NCI-H774 (cell line): ENCODE results near the gene COG1.
A peak's percentile ranks its signal among the peaks of the same experiment; 100 is the strongest.
"Not testable (repeated sequence)": the region's sequence is repeated elsewhere in the genome, so short reads cannot be mapped to it uniquely, and the experiment has no call there.

ENCODE experiments used
- DNase-seq: peaks from one replicate; lab custom pipeline; 2025; lab: John Stamatoyannopoulos, UW

Gene COG1, protein sequence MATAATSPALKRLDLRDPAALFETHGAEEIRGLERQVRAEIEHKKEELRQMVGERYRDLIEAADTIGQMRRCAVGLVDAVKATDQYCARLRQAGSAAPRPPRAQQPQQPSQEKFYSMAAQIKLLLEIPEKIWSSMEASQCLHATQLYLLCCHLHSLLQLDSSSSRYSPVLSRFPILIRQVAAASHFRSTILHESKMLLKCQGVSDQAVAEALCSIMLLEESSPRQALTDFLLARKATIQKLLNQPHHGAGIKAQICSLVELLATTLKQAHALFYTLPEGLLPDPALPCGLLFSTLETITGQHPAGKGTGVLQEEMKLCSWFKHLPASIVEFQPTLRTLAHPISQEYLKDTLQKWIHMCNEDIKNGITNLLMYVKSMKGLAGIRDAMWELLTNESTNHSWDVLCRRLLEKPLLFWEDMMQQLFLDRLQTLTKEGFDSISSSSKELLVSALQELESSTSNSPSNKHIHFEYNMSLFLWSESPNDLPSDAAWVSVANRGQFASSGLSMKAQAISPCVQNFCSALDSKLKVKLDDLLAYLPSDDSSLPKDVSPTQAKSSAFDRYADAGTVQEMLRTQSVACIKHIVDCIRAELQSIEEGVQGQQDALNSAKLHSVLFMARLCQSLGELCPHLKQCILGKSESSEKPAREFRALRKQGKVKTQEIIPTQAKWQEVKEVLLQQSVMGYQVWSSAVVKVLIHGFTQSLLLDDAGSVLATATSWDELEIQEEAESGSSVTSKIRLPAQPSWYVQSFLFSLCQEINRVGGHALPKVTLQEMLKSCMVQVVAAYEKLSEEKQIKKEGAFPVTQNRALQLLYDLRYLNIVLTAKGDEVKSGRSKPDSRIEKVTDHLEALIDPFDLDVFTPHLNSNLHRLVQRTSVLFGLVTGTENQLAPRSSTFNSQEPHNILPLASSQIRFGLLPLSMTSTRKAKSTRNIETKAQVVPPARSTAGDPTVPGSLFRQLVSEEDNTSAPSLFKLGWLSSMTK

GRCh38 chr17:73192894-73193701 lies at the start of gene COG1:
Gene COG1 (plus strand): TSS chr17:73193055. CDS start chr17:73193070, 15 bp downstream.
- peak; percentile 97 for DNase-seq

GRCh38 chr17:73144209-73144608 lies 48.6 kb upstream of the COG1 start:
- not testable (repeated sequence) for DNase-seq

DNA sequence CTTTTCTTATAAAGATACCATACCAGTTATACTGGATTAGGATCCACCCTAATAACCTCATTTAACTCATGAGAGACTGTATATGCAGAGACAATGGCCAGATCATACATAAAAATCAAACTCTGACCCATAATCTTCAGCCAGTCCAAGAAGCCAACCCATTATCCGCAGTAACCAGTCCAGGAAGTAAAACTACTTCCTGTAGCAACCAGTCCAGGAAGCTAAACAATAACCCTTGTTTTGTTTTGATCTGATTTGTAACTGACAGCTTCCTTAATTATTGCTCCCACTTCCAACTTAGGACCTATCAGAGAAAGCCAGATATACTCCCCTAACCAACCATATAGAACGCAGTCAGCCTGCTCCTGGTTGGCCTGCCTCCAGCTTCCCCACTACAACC lies 47.2 kb upstream of the COG1 start:
- no peak for DNase-seq

DNA sequence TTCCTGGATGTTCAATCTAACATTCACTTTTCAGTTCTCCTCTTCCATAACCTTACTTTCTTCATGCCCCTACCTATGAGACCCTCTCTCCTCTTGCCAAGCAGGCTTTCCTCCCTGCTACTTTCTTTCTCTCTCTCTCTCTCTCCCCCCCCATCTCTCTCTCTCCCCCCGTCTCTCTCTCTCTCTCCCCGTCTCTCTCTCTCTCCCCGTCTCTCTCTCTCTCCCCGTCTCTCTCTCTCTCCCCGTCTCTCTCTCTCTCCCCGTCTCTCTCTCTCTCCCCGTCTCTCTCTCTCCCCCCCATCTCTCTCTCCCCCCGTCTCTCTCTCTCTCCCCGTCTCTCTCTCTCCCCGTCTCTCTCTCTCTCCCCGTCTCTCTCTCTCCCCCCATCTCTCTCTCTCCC lies 45.1 kb upstream of the COG1 start:
- not testable (repeated sequence) for DNase-seq

DNA sequence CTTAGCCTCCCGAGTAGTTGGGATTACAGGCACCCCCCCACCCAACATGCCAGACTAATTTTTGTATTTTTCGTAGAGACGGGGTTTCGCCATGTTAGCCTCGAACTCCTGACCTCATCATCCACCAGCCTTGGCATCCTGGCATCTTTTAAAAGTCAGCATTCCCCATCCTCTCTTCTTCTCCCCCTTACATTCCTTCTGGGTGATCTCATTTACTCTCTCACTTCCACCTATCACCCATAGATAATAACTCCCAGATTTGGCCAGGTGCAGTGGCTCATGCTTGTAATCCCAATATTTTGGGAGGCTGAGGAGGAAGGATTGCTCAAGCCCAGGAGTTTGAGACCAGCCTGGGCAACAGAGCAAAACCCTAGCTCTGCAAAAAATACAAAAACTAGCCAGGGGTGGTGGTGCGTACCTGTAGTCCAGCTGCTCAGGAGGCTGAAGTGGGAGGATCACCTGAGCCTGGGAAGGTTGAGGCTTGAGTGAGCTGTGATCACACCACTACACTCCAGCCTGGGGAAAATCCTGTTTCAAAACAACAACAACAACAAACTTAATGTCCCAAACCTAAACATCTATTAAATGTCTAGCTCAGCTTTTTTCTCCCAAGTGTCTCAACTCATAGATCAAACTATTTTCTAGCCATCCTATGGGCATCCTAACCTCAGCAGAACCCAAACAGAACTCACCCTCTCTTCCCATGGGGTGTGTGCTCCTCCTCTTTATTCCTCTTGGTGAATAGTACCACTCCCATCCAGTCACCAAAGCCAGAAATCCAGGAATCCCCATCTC lies 44.1 kb upstream of the COG1 start:
- no peak for DNase-seq

DNA sequence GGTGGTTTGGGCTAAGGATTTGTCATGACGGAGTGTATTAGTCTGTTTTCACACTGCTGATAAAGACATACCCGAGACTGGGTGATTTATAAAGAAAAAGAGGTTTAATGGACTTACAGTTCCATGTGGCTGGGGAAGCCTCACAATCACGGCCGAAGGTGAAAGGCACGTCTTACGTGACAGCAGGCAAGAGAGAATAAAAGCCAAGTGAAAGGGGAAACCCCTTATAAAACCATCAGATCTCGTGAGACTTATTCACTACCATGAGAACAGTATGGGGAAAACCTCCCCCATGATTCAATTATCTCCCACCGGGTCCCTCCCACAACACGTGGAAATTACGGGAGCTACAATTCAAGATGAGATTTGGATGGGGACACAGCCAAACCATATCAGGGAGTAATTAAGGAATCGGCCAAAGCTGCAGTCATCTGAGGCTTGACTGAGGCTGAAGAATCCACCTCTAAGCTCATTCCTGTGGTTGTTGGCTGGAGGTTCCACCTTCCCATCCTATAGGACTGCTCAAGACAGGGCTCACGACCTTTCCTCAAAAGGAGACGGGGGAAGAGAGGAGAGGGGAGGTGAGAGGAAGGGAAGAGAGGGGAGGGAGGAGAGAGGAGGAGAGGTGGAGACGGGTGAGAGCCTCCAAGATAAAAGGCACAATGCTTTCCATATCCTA lies 42.1 kb upstream of the COG1 start:
- DNase-seq = not testable (repeated sequence)

- no peak for DNase-seq
These were observed 40.8 kb upstream of the COG1 start for GRCh38 chr17:73151916-73152632.

GRCh38 chr17:73155410-73156165 lies 37.3 kb upstream of the COG1 start:
- no peak for DNase-seq

DNA sequence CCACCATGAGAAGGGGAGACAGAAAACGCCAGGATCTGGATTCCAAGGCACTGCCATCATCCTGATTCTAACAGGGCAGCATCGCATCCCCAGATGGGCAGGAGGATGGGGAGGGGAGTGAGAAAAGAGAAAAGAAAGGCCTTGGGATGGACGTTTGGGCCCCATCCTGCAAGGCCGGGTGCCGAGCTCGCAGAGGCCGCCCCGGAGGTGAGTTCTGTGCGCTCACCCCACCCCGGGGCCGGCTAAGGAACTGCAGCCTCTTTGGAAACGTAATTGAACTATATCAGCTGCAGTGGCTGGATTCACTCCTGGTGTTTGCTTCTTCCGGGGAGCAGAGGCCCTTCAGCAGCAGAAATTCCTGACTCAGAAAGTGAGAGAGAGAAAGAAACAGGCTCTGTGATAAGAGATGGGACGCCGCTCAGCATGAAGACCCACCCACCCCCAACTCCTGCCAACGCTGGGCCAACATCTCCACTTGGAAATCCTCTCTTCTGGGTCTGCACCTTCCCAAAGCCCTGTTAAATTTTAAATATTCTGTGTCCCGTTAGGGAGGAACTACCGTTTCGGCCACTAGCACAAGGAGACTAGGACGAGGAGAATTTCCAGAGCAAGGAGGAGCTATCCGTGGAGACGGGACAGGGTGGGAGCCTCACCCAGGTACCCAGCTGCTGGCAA lies 36.6 kb upstream of the COG1 start:
- peak; percentile 82 for DNase-seq

DNA sequence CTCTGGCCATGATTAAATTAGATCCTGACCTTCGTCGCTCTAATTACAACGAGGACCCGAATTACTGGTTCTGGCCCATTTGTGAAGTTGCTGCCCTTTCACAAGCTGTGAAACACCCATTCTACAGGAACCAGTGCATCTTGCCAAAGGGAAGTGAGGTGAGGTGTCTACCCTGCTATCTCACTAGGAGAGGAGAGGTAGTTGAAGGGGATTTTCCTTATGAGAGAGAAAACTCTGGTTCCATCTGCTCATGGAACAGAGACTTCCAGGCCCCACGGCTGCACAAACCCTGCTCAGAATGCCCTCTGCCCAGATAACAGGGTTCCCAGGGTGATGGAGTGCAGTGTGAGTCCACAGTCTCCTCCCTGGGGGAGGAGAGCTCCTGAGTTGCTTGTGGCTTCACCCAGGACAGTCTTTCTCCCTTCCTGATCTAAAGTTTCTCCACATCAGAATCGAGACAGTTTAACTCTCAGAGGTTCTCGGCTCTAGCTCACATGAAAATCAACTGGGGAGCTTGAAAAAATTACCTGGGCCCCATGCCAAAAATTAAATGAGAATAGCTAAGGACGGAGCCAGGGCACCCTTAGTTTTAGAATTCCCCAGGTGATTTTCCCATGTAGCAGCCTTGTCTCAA lies 35.9 kb upstream of the COG1 start:
- DNase-seq = no peak

DNA sequence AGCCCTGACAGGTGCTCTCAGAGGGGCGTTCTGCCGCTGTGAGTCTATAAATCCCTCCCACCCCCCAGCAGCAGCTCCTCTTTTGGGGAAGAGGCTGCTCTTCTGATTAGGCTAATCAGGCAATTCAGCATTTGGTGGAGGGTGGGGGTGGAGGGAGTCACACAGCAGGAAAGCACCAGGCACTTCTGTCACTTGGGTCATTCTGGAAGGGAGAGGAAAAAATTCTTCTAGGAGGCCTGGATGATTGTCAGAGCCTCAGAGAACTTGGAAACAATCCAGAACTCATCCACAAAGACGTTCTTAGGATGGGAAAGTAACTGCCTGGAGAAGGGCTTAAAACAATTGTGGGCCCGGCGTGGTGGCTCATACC lies 35.3 kb upstream of the COG1 start:
- DNase-seq = no peak

DNA sequence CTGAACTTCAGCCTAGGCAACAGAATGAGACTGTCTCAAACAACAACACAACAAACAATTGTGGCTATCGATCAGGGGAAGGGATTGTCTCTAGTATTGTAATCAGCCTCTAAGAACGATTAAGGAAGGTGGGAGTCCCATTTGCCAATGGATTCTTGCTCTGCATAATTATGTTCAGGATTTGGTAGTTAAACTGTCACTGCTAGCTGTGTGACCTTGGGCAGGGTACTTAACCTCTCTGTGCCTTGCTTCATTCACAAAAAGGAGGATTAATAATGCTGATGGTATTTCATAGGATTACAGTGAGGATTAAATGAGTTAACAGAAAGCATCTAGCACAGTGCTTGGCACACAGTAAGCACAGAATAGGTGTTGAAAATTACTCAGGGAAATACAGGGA lies 34.7 kb upstream of the COG1 start:
- DNase-seq = no peak

DNA sequence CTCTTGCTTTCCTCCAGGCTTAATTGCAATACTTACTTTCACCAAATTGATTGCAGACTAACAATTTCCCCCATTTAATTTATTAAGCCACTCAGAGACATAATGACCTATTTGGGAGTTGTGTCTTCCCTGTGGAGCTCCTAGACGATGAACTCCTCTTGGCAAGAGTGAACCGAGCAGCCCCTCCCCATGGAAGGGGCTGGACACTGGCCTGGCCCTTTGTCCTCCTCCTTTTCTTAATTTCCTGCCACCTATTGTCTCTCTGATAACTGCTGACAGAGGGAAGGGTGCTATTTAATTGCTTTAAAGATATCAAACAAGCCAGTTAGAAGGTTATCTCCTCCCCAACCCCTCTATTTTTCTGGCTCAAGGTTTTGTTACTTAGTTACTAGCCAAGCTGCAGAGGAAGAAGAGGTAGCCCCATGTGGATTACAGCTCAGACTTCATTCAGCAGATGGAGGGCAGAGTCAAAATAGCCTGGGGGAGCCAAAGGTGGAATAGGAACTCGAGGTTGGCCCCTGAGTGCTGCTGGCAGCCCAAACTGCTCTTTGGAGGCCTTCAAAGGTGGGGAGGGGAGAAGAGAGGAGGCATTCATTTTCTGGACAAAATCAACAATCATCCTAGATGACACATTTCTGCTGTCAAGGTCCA lies 31.8 kb upstream of the COG1 start:
- DNase-seq = no peak

- peak; percentile 28 for DNase-seq
These were observed 29.8 kb upstream of the COG1 start for GRCh38 chr17:73163043-73163442.

DNA sequence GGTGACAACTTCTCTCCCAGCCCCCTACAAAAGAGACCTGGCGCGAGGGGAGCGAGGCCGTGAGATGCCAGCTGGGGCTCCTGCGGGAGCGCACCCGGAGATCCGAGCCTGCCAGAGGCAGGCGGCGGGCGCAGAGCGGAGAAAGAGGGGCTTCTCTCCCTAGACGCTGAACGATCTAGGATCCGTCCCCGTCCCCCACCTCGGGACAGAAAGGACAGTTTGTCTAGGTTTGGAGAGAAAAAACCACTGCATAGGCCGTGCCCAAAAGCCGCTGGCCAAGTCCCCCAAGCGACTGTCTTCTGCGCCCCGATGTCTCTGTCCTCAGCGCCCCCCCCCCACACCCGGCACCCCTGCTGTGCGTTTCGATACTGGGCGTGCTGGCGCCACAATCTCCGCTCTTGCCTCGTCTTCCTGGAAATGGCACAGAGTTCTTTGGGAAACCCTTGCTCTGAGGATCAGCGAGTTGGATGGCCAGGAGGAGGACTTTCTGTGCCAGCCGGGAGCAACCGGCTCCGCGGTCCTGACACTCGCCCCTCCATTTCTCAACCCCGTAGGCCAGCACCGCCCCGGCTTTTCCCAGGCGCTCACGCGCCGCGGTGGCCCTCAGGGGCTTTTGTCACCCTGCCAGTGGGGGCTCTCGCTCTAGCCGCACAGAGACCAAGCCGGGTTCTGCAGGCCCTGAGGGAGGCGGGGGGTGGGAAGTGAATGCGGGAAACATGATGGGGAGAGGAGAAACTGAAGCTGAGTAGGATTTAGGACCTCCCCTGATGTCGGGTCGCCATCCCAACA lies 27.0 kb upstream of the COG1 start:
- no peak for DNase-seq

GRCh38 chr17:73166731-73167581 lies 25.9 kb upstream of the COG1 start:
- no peak for DNase-seq
